NCI-H1092 (cell line): ENCODE data around the gene WWC1.

ENCODE experiments used
- DNase-seq: peaks from one replicate; lab custom pipeline; 2025; lab: John Stamatoyannopoulos, UW

WWC1 gene

GRCh38 chr5:168364750-168365550 lies 73.5 kb downstream of the WWC1 start:
- DNase-seq, result no peak

GRCh38 chr5:168365581-168366081 lies 74.2 kb downstream of the WWC1 start:
- DNase-seq, result no peak

GRCh38 chr5:168366116-168366515 lies 74.7 kb downstream of the WWC1 start:
- no peak for DNase-seq

- DNase-seq, result no peak
Observed at GRCh38 chr5:168368854-168369253, 77.4 kb downstream of the WWC1 start.

GRCh38 chr5:168370831-168371230 lies 79.4 kb downstream of the WWC1 start:
- no peak for DNase-seq

GRCh38 chr5:168372356-168372946 lies 81.0 kb downstream of the WWC1 start:
- DNase-seq, result no peak

GRCh38 chr5:168374532-168374931 lies 83.1 kb downstream of the WWC1 start:
- DNase-seq, result no peak

- no peak for DNase-seq
Observed at GRCh38 chr5:168375214-168375613, 83.8 kb downstream of the WWC1 start.

GRCh38 chr5:168377525-168377924 lies 86.1 kb downstream of the WWC1 start:
- DNase-seq, result no peak

- DNase-seq, result no peak
Observed at GRCh38 chr5:168378741-168379140, 87.3 kb downstream of the WWC1 start.

GRCh38 chr5:168382421-168382820 lies 91.0 kb downstream of the WWC1 start:
- no peak for DNase-seq

GRCh38 chr5:168390491-168390890 lies 99.0 kb downstream of the WWC1 start:
- DNase-seq, result no peak

- DNase-seq, result no peak
Observed at GRCh38 chr5:168393773-168394172, 102.3 kb downstream of the WWC1 start.

- no peak for DNase-seq
Observed at GRCh38 chr5:168400429-168401220, 109.2 kb downstream of the WWC1 start.

GRCh38 chr5:168401226-168401625 lies 109.8 kb downstream of the WWC1 start:
- DNase-seq, result no peak

- no peak for DNase-seq
Observed at GRCh38 chr5:168401880-168402279, 110.4 kb downstream of the WWC1 start.

GRCh38 chr5:168404365-168404764 lies 112.9 kb downstream of the WWC1 start:
- DNase-seq, result no peak

- DNase-seq, result no peak
Observed at GRCh38 chr5:168407211-168407610, 115.8 kb downstream of the WWC1 start.

- no peak for DNase-seq
Observed at GRCh38 chr5:168408561-168409305, 117.3 kb downstream of the WWC1 start.

GRCh38 chr5:168409591-168410458 lies 118.4 kb downstream of the WWC1 start:
- DNase-seq, result no peak

GRCh38 chr5:168411871-168412270 lies 120.4 kb downstream of the WWC1 start:
- no peak for DNase-seq
